Right lobe of liver (tissue), 6 donors: ENCODE measurements around the gene DGKE. TPM values are rescaled to one million over a fixed set of nuclear protein-coding genes. Genes with fewer than 3 reads are reported as not detected.

ENCODE experiments used
- ATAC-seq, 4 donors: fragments of 200-7000 bp; cut with Tn5 transposase; one replicate each; pipeline ENCODE4 v1.9.1; 2020; ENCODE audit warnings: mild to moderate bottlenecking in 4 of 4, moderate library complexity in 4 of 4
- DNase-seq, 3 donors: peaks; one replicate each; pipeline ENCODE4 v3.0.0-alpha.2; 2020
- H3K27ac ChIP-seq, 3 donors: fragments of 200-600 bp; one replicate each; pipeline ENCODE4 v1.8.0; 2022
- H3K27me3 ChIP-seq, 2 donors: fragments of 200-600 bp; one replicate each; pipeline ENCODE4 v1.8.0; 2022
- H3K36me3 ChIP-seq, 4 donors: fragments of 200-600 bp; sonication (generic) in 1 of 4; one replicate each; pipeline versions ENCODE4 v1.5.1 to v1.8.0; 2017 to 2022; ENCODE audit warnings: control low read depth in 1 of 4
- H3K4me1 ChIP-seq, 4 donors: fragments of 200-600 bp; sonication (generic) in 1 of 4; one replicate each; pipeline versions ENCODE4 v1.5.1 to v1.8.0; 2017 to 2022; ENCODE audit warnings: control low read depth in 1 of 4
- H3K4me3 ChIP-seq, 3 donors: fragments of 200-600 bp; one replicate each; pipeline ENCODE4 v1.8.0; 2022
- H3K9me3 ChIP-seq, 4 donors: fragments of 200-600 bp; sonication (generic) in 1 of 4; one replicate each; pipeline versions ENCODE4 v1.5.1 to v1.8.0; 2017 to 2022; ENCODE audit warnings: control low read depth in 1 of 4
- POLR2A ChIP-seq: fragments of 450-650 bp; IDR thresholded peaks from one replicate; pipeline ENCODE4 v1.6.1; 2017; ENCODE audit warnings: antibody characterized with exemption, mild to moderate bottlenecking
- WGBS: methylation state at CpG from one replicate; pipeline ENCODE4 v1.1.6; 2018; ENCODE audit warnings: low coverage, low lambda C conversion rate; ENCODE audit not compliant: insufficient coverage; ENCODE audit errors: missing lambda C conversion rate; 5-methylcytosine and 5-hydroxymethylcytosine counted together
- intact Hi-C, 2 donors: fragments of 100-400 bp; cut with DNase I; formaldehyde crosslinking; loops; one replicate each; pipeline versions ENCODE4 v1.11.2 to v1.14.1; 2022
- total RNA-seq, 6 experiments: library from RNA; depleted of rRNA in 2 of 6; stranded (reverse); fragments of >200 nt in 2 of 6; fragmentation: NEBNext Ultra II Directional in 3 of 6; extraction: Animal tissue kit (Norgen Biotek cat#: 25700) in 3 of 6; gene quantifications; one replicate each; pipeline versions ENCODE4 v1.1.0 to v1.2.4, GENCODE V29; 2016 to 2023
- TF ChIP-seq, protein P1 (sequence below), 4 donors: fragments of 200-600 bp in 3 of 4; fragments of 450-650 bp in 1 of 4; IDR thresholded peaks; one replicate each; pipeline versions ENCODE4 v1.5.1 to v1.8.0; 2016 to 2022; ENCODE audit warnings: antibody characterized with exemption in 4 of 4, mild to moderate bottlenecking in 2 of 4
- donor health status: DM: no; HTN: yes; CAD: no.
- donor health status: DM: no; HTN: no; CAD: no.
- donor health status: DM: no; HTN: no; CAD: no.
- donor health status: DM: no; HTN: yes; CAD: no.
- donor health status: DM: no; HTN: yes; CAD: no.

Gene DGKE
- total RNA-seq, 6 experiments from 2014 or later: 2.2 to 10.4 (median 3.4) TPM

- DNase-seq: no peak
- Histone ChIP-seq H3K4me1 (peaks cover 0 to 14% (median 7%) of the 10 kb centered on the region in 4 donors), H3K27me3 (no peaks in the 10 kb centered on the region), H3K4me3 (no peak overlapping the region), H3K27ac (no peak overlapping the region), H3K9me3 (no peaks in the 10 kb centered on the region), H3K36me3 (no peaks in the 10 kb centered on the region)
- WGBS: 63% methylated on average over 6 of the region's 6 CpGs
- ATAC-seq: no peak
- intact Hi-C loops: loop anchor here (10.0 kb wide), 1 partner anchor 129 kb away; no protein-coding TSS in a partner anchor
- TF ChIP-seq POLR2A: no peak
- TF ChIP-seq, protein P1, sequence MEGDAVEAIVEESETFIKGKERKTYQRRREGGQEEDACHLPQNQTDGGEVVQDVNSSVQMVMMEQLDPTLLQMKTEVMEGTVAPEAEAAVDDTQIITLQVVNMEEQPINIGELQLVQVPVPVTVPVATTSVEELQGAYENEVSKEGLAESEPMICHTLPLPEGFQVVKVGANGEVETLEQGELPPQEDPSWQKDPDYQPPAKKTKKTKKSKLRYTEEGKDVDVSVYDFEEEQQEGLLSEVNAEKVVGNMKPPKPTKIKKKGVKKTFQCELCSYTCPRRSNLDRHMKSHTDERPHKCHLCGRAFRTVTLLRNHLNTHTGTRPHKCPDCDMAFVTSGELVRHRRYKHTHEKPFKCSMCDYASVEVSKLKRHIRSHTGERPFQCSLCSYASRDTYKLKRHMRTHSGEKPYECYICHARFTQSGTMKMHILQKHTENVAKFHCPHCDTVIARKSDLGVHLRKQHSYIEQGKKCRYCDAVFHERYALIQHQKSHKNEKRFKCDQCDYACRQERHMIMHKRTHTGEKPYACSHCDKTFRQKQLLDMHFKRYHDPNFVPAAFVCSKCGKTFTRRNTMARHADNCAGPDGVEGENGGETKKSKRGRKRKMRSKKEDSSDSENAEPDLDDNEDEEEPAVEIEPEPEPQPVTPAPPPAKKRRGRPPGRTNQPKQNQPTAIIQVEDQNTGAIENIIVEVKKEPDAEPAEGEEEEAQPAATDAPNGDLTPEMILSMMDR (IDR thresholded peaks at IDR 0.05): no peak
Observed at GRCh38 chr17:56815711-56816110, 18.2 kb upstream of the DGKE start.

GRCh38 chr17:56817066-56817465 lies 16.9 kb upstream of the DGKE start:
- Histone ChIP-seq H3K4me3 (no peak overlapping the region), H3K27me3 (no peaks in the 10 kb centered on the region), H3K27ac (no peak overlapping the region), H3K36me3 (no peaks in the 10 kb centered on the region), H3K9me3 (no peaks in the 10 kb centered on the region), H3K4me1 (peaks cover 0 to 17% (median 10%) of the 10 kb centered on the region in 4 donors)
- intact Hi-C loops: loop anchor here (10.0 kb wide), 1 partner anchor 128 kb away; no protein-coding TSS in a partner anchor
- TF ChIP-seq, protein P1 (IDR thresholded peaks at IDR 0.05): no peak
- no peak for TF ChIP-seq POLR2A
- no peak for ATAC-seq
- DNase-seq: no peak

DNA sequence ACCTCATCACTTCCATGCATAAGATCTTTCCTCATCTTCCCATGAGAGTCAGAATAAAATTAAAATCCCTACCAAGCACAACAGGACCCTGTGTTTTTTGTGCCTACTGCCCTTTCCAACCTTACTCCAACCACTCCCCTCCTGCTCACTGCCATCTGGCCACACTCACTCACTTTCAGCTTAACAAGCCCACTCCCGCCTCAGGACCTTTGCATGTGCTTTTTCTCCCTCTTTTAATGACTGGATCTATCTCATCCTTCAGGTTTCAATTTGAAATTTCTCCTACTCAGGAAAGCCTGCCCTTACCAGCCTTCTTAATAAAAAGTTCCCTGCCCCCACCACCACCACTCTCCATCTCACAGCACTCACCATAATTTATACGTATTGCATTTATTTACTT lies 14.9 kb upstream of the DGKE start:
- no peaks in the 10 kb centered on the region for H3K9me3 ChIP-seq
- no peak overlapping the region for H3K4me3 ChIP-seq
- peaks cover 0 to 33% (median 15%) of the 10 kb centered on the region in 4 donors for H3K4me1 ChIP-seq
- 87% methylated on average over 2 of the region's 2 CpGs for WGBS
- intact Hi-C loops: loop anchor here (10.0 kb wide), 1 partner anchor 126 kb away; no protein-coding TSS in a partner anchor
- no peak overlapping the region for H3K27ac ChIP-seq
- DNase-seq (no peak), ATAC-seq (no peak)
- no peaks in the 10 kb centered on the region for H3K27me3 ChIP-seq
- TF ChIP-seq, protein P1 (IDR thresholded peaks at IDR 0.05): no peak
- no peak for TF ChIP-seq POLR2A
- no peaks in the 10 kb centered on the region for H3K36me3 ChIP-seq

DNA sequence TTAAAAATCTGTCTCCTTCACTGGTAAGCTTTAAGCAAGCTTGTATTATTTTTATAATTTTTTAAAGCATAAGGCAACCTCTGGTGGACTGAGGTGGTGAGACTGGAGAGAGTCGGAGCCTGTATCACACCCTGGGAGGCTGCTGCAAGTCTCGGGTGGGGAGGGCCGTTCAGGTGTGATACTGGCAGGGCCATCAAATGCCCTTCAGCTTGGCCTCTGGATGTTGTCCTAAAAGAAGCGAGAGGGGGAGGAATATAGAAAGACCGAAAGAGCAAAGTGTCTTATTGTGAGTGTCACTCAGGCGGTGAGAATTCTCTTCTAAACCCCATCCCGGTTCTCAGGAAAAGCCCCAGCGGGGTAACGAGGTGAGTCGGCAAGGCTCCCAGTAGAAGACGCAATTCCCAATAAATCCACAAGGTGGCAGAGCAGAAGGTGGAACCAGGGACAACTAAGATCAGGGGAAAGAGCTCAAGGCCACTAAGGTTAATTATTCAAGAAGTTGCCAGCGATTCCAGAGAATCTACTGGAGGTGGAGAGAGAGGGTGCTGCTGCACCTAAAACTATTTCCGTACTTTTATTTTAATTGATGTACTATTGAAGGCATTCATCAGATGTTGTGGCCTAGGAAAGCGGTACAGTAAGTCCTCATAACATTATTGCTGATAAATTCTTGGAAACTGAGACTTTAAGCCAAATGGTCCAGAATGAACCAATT lies 14.4 kb upstream of the DGKE start:
- peaks cover 0 to 39% (median 18%) of the 10 kb centered on the region in 4 donors for H3K4me1 ChIP-seq
- intact Hi-C loops: loop anchor here (10.0 kb wide), 1 partner anchor 125 kb away; no protein-coding TSS in a partner anchor
- H3K4me3 ChIP-seq: no peak overlapping the region
- H3K36me3 ChIP-seq: no peaks in the 10 kb centered on the region
- no peaks in the 10 kb centered on the region for H3K9me3 ChIP-seq
- DNase-seq: peak in 2 of 3 donors; percentile 38 to 78
- 3% methylated on average over 14 of the region's 14 CpGs for WGBS
- peak overlapping the region in 2 of 3 donors; percentile 41 to 61 for H3K27ac ChIP-seq
- no peak for TF ChIP-seq POLR2A
- TF ChIP-seq, protein P1 (IDR thresholded peaks at IDR 0.05): peak; percentile 88 to 93 (median 90)
- no peaks in the 10 kb centered on the region for H3K27me3 ChIP-seq
- ATAC-seq: peak; percentile 79 to 85 (median 82)
